ENCODE data around the gene ZNF691. TPM values are rescaled to one million over a fixed set of nuclear protein-coding genes. Genes with fewer than 3 reads are reported as not detected.

Gene ZNF691
- total RNA-seq, 4 donors from 2014 or later = 10.0 to 14.2 (median 12.7) TPM

- DNase-seq (ENCODE audit: extremely low spot score) = no peak
- peaks cover 15 to 24% (median 18%) of the 10 kb centered on the region in 4 donors for H3K4me1 ChIP-seq
- H3K27me3 ChIP-seq = no peaks in the 10 kb centered on the region
- H3K27ac ChIP-seq (replicated peaks in 1 of 4) = no peak overlapping the region
- intact Hi-C loops (cut with DNase I) = loop anchor here (10.0 kb wide), 2 partner anchors 84 to 194 kb away; partner anchors contain the start of genes C1orf50, P3H1 and PPIH
- peaks cover 8 to 31% (median 27%) of the 10 kb centered on the region in 4 donors for H3K36me3 ChIP-seq
- no peaks in the 10 kb centered on the region for H3K9me3 ChIP-seq
- TF ChIP-seq POLR2A (IDR thresholded peaks at IDR 0.05; ENCODE audit: low read depth) = no peak
- TF ChIP-seq POLR2AphosphoS5 (IDR thresholded peaks at IDR 0.05) = no peak
- no peak for TF ChIP-seq EP300 (IDR thresholded peaks at IDR 0.05)
- TF ChIP-seq CTCF (IDR thresholded peaks at IDR 0.05) = no peak
- no peak overlapping the region for H3K4me3 ChIP-seq
- WGBS = 95% methylated on average over 2 of the region's 2 CpGs
Measured at GRCh38 chr1:42848823-42849537, 2.6 kb downstream of the ZNF691 start.

GRCh38 chr1:42849944-42850343, 3.5 kb downstream of the ZNF691 start:
- WGBS = 96% methylated on average over 5 of the region's 5 CpGs
- no peak for DNase-seq (ENCODE audit: extremely low spot score)

GRCh38 chr1:42851420-42851819, 5.0 kb downstream of the ZNF691 start:
- Histone ChIP-seq H3K4me3 (no peak overlapping the region), H3K36me3 (peaks cover 8 to 31% (median 27%) of the 10 kb centered on the region in 4 donors), H3K27me3 (no peaks in the 10 kb centered on the region), H3K4me1 (peaks cover 10 to 18% (median 12%) of the 10 kb centered on the region in 4 donors), H3K27ac (replicated peaks in 1 of 4) (no peak overlapping the region), H3K9me3 (no peaks in the 10 kb centered on the region)
- 100% methylated on average over 6 of the region's 15 CpGs for WGBS
- no peak for DNase-seq (ENCODE audit: extremely low spot score)
- intact Hi-C loops (cut with DNase I) = no loop called here
- TF ChIP-seq POLR2A (IDR thresholded peaks at IDR 0.05; ENCODE audit: low read depth) (no peak), CTCF (IDR thresholded peaks at IDR 0.05) (no peak), POLR2AphosphoS5 (IDR thresholded peaks at IDR 0.05) (no peak), EP300 (IDR thresholded peaks at IDR 0.05) (no peak)

More at GRCh38 chr1:42849944-42850343, 3.5 kb downstream of the ZNF691 start:
- peaks cover 8 to 31% (median 27%) of the 10 kb centered on the region in 4 donors for H3K36me3 ChIP-seq
- H3K9me3 ChIP-seq = no peaks in the 10 kb centered on the region
- TF ChIP-seq EP300 (IDR thresholded peaks at IDR 0.05) (no peak), POLR2A (IDR thresholded peaks at IDR 0.05; ENCODE audit: low read depth) (no peak), CTCF (IDR thresholded peaks at IDR 0.05) (no peak), POLR2AphosphoS5 (IDR thresholded peaks at IDR 0.05) (no peak)
- H3K27ac ChIP-seq (replicated peaks in 1 of 4) = no peak overlapping the region
- no peaks in the 10 kb centered on the region for H3K27me3 ChIP-seq
- intact Hi-C loops (cut with DNase I) = loop anchor here (10.0 kb wide), 2 partner anchors 85 to 195 kb away; partner anchors contain the start of genes C1orf50, P3H1 and PPIH
- no peak overlapping the region for H3K4me3 ChIP-seq
- peaks cover 15 to 24% (median 18%) of the 10 kb centered on the region in 4 donors for H3K4me1 ChIP-seq

GRCh38 chr1:42851960-42852607, 5.7 kb downstream of the ZNF691 start:
- Histone ChIP-seq H3K4me3 (no peak overlapping the region), H3K4me1 (peaks cover 10 to 14% (median 10%) of the 10 kb centered on the region in 4 donors), H3K27ac (replicated peaks in 1 of 4) (no peak overlapping the region), H3K27me3 (no peaks in the 10 kb centered on the region), H3K9me3 (no peaks in the 10 kb centered on the region), H3K36me3 (peaks cover 8 to 31% (median 27%) of the 10 kb centered on the region in 4 donors)
- no peak for TF ChIP-seq POLR2A (IDR thresholded peaks at IDR 0.05; ENCODE audit: low read depth)
- TF ChIP-seq EP300 (IDR thresholded peaks at IDR 0.05) = no peak
- TF ChIP-seq POLR2AphosphoS5 (IDR thresholded peaks at IDR 0.05) = no peak
- TF ChIP-seq CTCF (IDR thresholded peaks at IDR 0.05) = no peak
- 96% methylated on average over 2 of the region's 2 CpGs for WGBS
- intact Hi-C loops (cut with DNase I) = no loop called here
- DNase-seq (ENCODE audit: extremely low spot score) = no peak

All from esophagus muscularis mucosa (tissue), 4 donors.